ENCODE data around the gene MYL2. TPM values are rescaled to one million over a fixed set of nuclear protein-coding genes. Genes with fewer than 3 reads are reported as not detected.

MYL2 gene
- polyA plus RNA-seq, 1 donor from 2014 or later, result not detected

DNA sequence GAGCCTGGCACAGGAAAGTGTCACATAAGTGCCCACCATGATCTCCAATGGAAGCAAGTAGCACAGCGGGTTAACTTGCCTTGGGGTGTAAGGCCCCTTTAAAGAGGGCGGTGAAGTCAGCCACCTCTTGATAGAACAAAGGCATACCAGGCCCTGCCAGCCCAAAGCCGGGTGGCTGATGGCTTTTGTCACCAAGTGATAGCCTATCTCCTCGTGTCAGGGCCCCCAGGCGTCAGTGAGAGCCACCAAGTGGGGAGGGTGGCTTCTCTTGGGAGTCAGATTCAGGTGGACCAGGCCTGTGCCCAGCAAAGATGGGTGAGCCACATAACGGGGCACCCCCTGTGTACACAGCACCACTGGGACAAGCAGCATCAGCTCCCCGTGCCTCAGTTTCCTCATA lies 8.3 kb upstream of the MYL2 start:
- Histone ChIP-seq H3K9me2 (ENCODE audit: insufficient read depth, low read length) (no peaks in the 10 kb centered on the region), H4K20me1 (ENCODE audit: insufficient read depth) (no peaks in the 10 kb centered on the region), H3K79me2 (replicated peaks; ENCODE audit: insufficient read depth, low read length) (no peaks in the 10 kb centered on the region), H3K4me2 (ENCODE audit: low read length) (no peak overlapping the region), H3K27me3 (ENCODE audit: insufficient read depth, low read depth, low read length) (no peaks in the 10 kb centered on the region), H3F3A (ENCODE audit: insufficient read depth, low read length, poor library complexity, severe bottlenecking) (no peaks in the 10 kb centered on the region), H3K9me3 (ENCODE audit: low read length) (no peaks in the 10 kb centered on the region), H3K27ac (ENCODE audit: low read length) (no peak overlapping the region), H2AFZ (ENCODE audit: low read depth, low read length) (no peak overlapping the region), H3K4me3 (ENCODE audit: low read length) (no peak overlapping the region), H3K36me3 (ENCODE audit: insufficient read depth, low read length) (no peaks in the 10 kb centered on the region), H3K9ac (ENCODE audit: low read length) (no peak overlapping the region)
- TF ChIP-seq EP300 (conservative IDR thresholded peaks at IDR 0.05; ENCODE audit: poor library complexity, severe bottlenecking) (no peak), POLR2AphosphoS5 (IDR thresholded peaks at IDR 0.05) (no peak), SMC3 (conservative IDR thresholded peaks at IDR 0.05; ENCODE audit: poor library complexity) (no peak), EZH2 (IDR thresholded peaks at IDR 0.05; ENCODE audit: borderline replicate concordance, insufficient read depth, low read length, poor library complexity, severe bottlenecking) (no peak), REST (IDR thresholded peaks at IDR 0.05; ENCODE audit: borderline replicate concordance) (no peak), RAD21 (conservative IDR thresholded peaks at IDR 0.05) (no peak), MXI1 (conservative IDR thresholded peaks at IDR 0.05; ENCODE audit: poor library complexity, severe bottlenecking) (no peak), TAF1 (IDR thresholded peaks at IDR 0.05; ENCODE audit: low read depth) (no peak)
- TF ChIP-seq, protein P1, sequence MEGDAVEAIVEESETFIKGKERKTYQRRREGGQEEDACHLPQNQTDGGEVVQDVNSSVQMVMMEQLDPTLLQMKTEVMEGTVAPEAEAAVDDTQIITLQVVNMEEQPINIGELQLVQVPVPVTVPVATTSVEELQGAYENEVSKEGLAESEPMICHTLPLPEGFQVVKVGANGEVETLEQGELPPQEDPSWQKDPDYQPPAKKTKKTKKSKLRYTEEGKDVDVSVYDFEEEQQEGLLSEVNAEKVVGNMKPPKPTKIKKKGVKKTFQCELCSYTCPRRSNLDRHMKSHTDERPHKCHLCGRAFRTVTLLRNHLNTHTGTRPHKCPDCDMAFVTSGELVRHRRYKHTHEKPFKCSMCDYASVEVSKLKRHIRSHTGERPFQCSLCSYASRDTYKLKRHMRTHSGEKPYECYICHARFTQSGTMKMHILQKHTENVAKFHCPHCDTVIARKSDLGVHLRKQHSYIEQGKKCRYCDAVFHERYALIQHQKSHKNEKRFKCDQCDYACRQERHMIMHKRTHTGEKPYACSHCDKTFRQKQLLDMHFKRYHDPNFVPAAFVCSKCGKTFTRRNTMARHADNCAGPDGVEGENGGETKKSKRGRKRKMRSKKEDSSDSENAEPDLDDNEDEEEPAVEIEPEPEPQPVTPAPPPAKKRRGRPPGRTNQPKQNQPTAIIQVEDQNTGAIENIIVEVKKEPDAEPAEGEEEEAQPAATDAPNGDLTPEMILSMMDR (IDR thresholded peaks at IDR 0.05; ENCODE audit: poor library complexity, severe bottlenecking), result no peak

DNA sequence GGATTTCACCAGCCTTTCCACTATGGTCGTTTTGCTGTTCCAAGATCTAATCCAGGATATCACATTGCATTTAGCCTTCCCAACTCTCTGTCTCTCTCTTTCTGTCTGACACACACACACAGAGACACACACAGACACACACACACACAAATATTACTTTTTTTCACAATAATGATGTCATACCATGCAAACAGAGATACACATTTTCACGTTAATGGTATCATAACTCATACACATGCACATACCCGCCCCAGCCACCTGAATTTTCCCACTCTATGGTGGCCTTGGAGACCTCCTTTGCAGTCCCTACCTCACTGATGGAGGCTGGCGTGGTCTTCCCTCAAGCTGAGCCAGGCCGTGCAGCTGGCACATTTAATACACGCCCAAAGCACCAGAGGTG lies 7.2 kb upstream of the MYL2 start:
- Histone ChIP-seq H3K36me3 (ENCODE audit: insufficient read depth, low read length) (no peaks in the 10 kb centered on the region), H2AFZ (ENCODE audit: low read depth, low read length) (no peak overlapping the region), H3K79me2 (replicated peaks; ENCODE audit: insufficient read depth, low read length) (no peaks in the 10 kb centered on the region), H4K20me1 (ENCODE audit: insufficient read depth) (no peaks in the 10 kb centered on the region), H3K9ac (ENCODE audit: low read length) (no peak overlapping the region), H3F3A (ENCODE audit: insufficient read depth, low read length, poor library complexity, severe bottlenecking) (no peaks in the 10 kb centered on the region), H3K9me2 (ENCODE audit: insufficient read depth, low read length) (no peaks in the 10 kb centered on the region), H3K9me3 (ENCODE audit: low read length) (no peaks in the 10 kb centered on the region), H3K27ac (ENCODE audit: low read length) (no peak overlapping the region), H3K4me2 (ENCODE audit: low read length) (no peak overlapping the region), H3K4me3 (ENCODE audit: low read length) (no peak overlapping the region), H3K27me3 (ENCODE audit: insufficient read depth, low read depth, low read length) (no peaks in the 10 kb centered on the region)
- TF ChIP-seq EP300 (conservative IDR thresholded peaks at IDR 0.05; ENCODE audit: poor library complexity, severe bottlenecking), result no peak
- no peak for TF ChIP-seq RAD21 (conservative IDR thresholded peaks at IDR 0.05)
- no peak for TF ChIP-seq POLR2AphosphoS5 (IDR thresholded peaks at IDR 0.05)
- no peak for TF ChIP-seq TAF1 (IDR thresholded peaks at IDR 0.05; ENCODE audit: low read depth)
- TF ChIP-seq, protein P1 (IDR thresholded peaks at IDR 0.05; ENCODE audit: poor library complexity, severe bottlenecking), result no peak
- no peak for TF ChIP-seq MXI1 (conservative IDR thresholded peaks at IDR 0.05; ENCODE audit: poor library complexity, severe bottlenecking)

Data from neural cell (in vitro differentiated cells).